Pericardium fibroblast (primary cell): ENCODE measurements around the gene PLN. TPM values are rescaled to one million over a fixed set of nuclear protein-coding genes. Genes with fewer than 3 reads are reported as not detected.

ENCODE experiments used
- total RNA-seq: library from RNA; depleted of rRNA; stranded (reverse); fragments of >200 nt; gene quantifications from 2 replicates; pipeline ENCODE4 v1.2.3, GENCODE V29; 2015

The PLN gene
- 0.12 TPM in 1 of 2 replicates, not detected in the other for total RNA-seq

GRCh38 chr6:118548136-118548535, at the start of gene PLN:
Gene PLN, plus strand, starts transcription at chr6:118548296. Its CDS starts 10,626 bp downstream, at chr6:118558922.

Other genes starting within 250 kb of the PLN start
- 3.0 and 8.8 TPM in 2 replicates for gene CEP85L, start 103.3 kb downstream of the PLN start, total RNA-seq